HEK293 (cell line): Measurements from ENCODE around the gene BABAM1.

ENCODE experiments used
- CTCF ChIA-PET: fragments of 350-600 bp; formaldehyde crosslinking; extraction: SDS; loops from one replicate; lab custom pipeline; 2021; ENCODE audit warnings: antibody characterized with exemption; lab: Yijun Ruan, JAX
- POLR2A ChIA-PET: fragments of 300-600 bp; formaldehyde crosslinking; extraction: SDS; loops from one replicate; lab custom pipeline; 2020; ENCODE audit warnings: antibody characterized with exemption, inconsistent platforms; lab: Yijun Ruan, JAX
- H3K27ac ChIP-seq: fragments of 200-500 bp; sonication (Bioruptor generic); 2 replicates; pipeline ENCODE4 v1.5.1; 2014; ENCODE audit warnings: low read depth, low read length, control low read depth, inconsistent platforms; ENCODE audit errors: extremely low read depth
- H3K36me3 ChIP-seq, 2 experiments: fragments of 200-500 bp in 1 of 2; sonication (Bioruptor generic) in 1 of 2; 1 replicate in 1 of 2; 2 replicates in 1 of 2; pipeline ENCODE4 v1.5.1; 2014 to 2017; ENCODE audit warnings: inconsistent platforms in 2 of 2, low read length in 2 of 2; ENCODE audit not compliant: control insufficient read depth in 2 of 2, insufficient read depth in 1 of 2
- H3K4me1 ChIP-seq: fragments of 200-500 bp; sonication (Bioruptor generic); 2 replicates; pipeline ENCODE4 v1.5.1; 2014; ENCODE audit warnings: mild to moderate bottlenecking, low read length, inconsistent platforms; ENCODE audit not compliant: control insufficient read depth, insufficient read depth
- H3K4me3 ChIP-seq: 2 replicates; pipeline ENCODE4 v1.5.1; 2011; ENCODE audit warnings: low read depth, mild to moderate bottlenecking, control low read depth, low read length, moderate library complexity
- H3K9me3 ChIP-seq: fragments of 200-500 bp; sonication (Bioruptor generic); 2 replicates; pipeline ENCODE4 v1.5.1; 2014; ENCODE audit warnings: low read depth, low read length, inconsistent platforms; ENCODE audit not compliant: control insufficient read depth, insufficient read depth
- BCL11A ChIP-seq: fragments of 450-650 bp; formaldehyde crosslinking; IDR thresholded peaks from 2 replicates; pipeline ENCODE4 v1.5.1; 2016; ENCODE audit warnings: low read depth, missing biosample characterization, missing genetic modification characterization
- GLIS1 ChIP-seq: fragments of 450-650 bp; formaldehyde crosslinking; IDR thresholded peaks from 2 replicates; pipeline ENCODE4 v1.5.1; 2016; ENCODE audit warnings: missing biosample characterization, missing genetic modification characterization
- PRDM1 ChIP-seq: fragments of 450-650 bp; formaldehyde crosslinking; IDR thresholded peaks from 2 replicates; pipeline ENCODE4; 2016; ENCODE audit warnings: missing biosample characterization, missing genetic modification characterization
- SP2 ChIP-seq: fragments of 450-650 bp; formaldehyde crosslinking; IDR thresholded peaks from 2 replicates; pipeline ENCODE4 v1.5.1; 2016; ENCODE audit warnings: missing biosample characterization, missing genetic modification characterization
- SP7 ChIP-seq: fragments of 450-650 bp; formaldehyde crosslinking; IDR thresholded peaks from 2 replicates; pipeline ENCODE4 v1.5.1; 2016; ENCODE audit warnings: missing biosample characterization, missing genetic modification characterization
- YY1 ChIP-seq: fragments of 450-650 bp; formaldehyde crosslinking; IDR thresholded peaks from 2 replicates; pipeline ENCODE4 v1.5.1; 2018; ENCODE audit warnings: missing biosample characterization, missing genetic modification characterization
- ZBTB7A ChIP-seq: fragments of 450-650 bp; formaldehyde crosslinking; IDR thresholded peaks from 2 replicates; pipeline ENCODE4 v1.5.1; 2016; ENCODE audit warnings: low read depth, missing biosample characterization, missing genetic modification characterization
- ZBTB8A ChIP-seq: fragments of 450-650 bp; formaldehyde crosslinking; IDR thresholded peaks from 2 replicates; pipeline ENCODE4 v1.5.1; 2016; ENCODE audit warnings: missing biosample characterization, missing genetic modification characterization
- ZNF140 ChIP-seq: fragments of 450-650 bp; formaldehyde crosslinking; IDR thresholded peaks from 2 replicates; pipeline ENCODE4 v1.5.1; 2016; ENCODE audit warnings: missing biosample characterization, missing genetic modification characterization
- ZNF366 ChIP-seq: fragments of 450-650 bp; formaldehyde crosslinking; conservative IDR thresholded peaks from 2 replicates; pipeline ENCODE4 v1.5.1; 2016; ENCODE audit warnings: missing biosample characterization, missing genetic modification characterization
- ZNF561 ChIP-seq: fragments of 450-650 bp; IDR thresholded peaks from 2 replicates; pipeline ENCODE4 v1.5.1; 2018; ENCODE audit warnings: missing biosample characterization, missing genetic modification characterization, borderline replicate concordance
- ZNF600 ChIP-seq: fragments of 450-650 bp; formaldehyde crosslinking; IDR thresholded peaks from 2 replicates; pipeline ENCODE4 v1.5.1; 2016; ENCODE audit warnings: missing biosample characterization, missing genetic modification characterization
- ZNF623 ChIP-seq: fragments of 450-650 bp; formaldehyde crosslinking; IDR thresholded peaks from 2 replicates; pipeline ENCODE4 v1.5.1; 2016; ENCODE audit warnings: missing biosample characterization, missing genetic modification characterization
- ZNF660 ChIP-seq: fragments of 450-650 bp; IDR thresholded peaks from 2 replicates; pipeline ENCODE4 v1.5.1; 2018; ENCODE audit warnings: missing biosample characterization, mild to moderate bottlenecking, missing genetic modification characterization
- ZSCAN23 ChIP-seq: fragments of 450-650 bp; formaldehyde crosslinking; IDR thresholded peaks from 2 replicates; pipeline ENCODE4 v1.5.1; 2016; ENCODE audit warnings: missing biosample characterization, missing genetic modification characterization
- TF ChIP-seq, protein P1 (sequence below): fragments of 450-650 bp; IDR thresholded peaks from 2 replicates; pipeline ENCODE4 v1.5.1; 2018; ENCODE audit warnings: missing biosample characterization, missing genetic modification characterization
- TF ChIP-seq, protein P2 (sequence below): fragments of 450-650 bp; formaldehyde crosslinking; IDR thresholded peaks from 2 replicates; pipeline ENCODE4 v1.5.1; 2016; ENCODE audit warnings: missing biosample characterization, missing genetic modification characterization

BABAM1 gene

DNA sequence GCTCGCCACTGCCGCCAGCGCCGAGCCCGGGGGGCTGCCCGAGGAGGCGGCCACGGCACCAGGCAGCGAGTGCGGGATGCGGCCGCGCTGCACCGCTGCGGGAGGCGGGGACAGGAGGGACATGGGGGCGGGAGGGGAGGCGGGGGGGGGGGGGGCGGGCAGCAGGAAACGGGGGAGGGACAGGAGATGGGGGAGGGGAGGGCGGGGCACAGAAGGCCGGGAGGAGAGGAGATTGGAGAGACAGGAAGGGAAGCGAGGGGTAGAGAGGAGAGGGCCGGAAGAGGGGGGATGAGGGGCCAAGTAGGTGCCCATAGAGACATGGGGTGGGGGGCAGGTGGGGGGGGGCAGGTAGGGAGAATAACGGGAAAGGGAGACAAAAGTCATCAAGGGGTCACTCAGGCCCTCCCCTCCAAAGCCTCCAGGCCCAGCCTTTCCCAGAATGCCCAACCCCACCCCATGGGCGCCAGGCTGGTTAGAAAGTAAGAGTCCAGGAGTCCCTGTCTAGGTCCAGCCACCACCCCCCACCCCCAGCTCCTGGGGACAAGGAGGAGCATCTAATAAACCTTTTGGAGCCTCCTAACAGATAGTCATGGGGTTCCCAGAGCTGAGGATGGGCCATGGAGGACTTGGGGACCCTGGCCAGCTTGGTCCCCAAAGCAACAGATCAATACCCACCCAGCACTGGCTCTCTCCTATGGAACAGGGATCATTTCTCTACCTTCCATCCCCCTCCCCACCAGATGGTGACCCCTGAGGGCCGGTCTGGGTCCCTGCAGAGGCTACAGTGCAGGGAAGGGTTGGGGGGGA is 31.1 kb upstream of the BABAM1 start (continued):
- TF ChIP-seq ZNF660 (tag by site-specific recombination) (no peak), ZNF140 (tag by site-specific recombination) (no peak), ZNF561 (tag by site-specific recombination) (no peak), ZBTB7A (tag by site-specific recombination) (no peak)
- TF ChIP-seq, protein P1, sequence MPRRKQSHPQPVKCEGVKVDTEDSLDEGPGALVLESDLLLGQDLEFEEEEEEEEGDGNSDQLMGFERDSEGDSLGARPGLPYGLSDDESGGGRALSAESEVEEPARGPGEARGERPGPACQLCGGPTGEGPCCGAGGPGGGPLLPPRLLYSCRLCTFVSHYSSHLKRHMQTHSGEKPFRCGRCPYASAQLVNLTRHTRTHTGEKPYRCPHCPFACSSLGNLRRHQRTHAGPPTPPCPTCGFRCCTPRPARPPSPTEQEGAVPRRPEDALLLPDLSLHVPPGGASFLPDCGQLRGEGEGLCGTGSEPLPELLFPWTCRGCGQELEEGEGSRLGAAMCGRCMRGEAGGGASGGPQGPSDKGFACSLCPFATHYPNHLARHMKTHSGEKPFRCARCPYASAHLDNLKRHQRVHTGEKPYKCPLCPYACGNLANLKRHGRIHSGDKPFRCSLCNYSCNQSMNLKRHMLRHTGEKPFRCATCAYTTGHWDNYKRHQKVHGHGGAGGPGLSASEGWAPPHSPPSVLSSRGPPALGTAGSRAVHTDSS: no peak

DNA sequence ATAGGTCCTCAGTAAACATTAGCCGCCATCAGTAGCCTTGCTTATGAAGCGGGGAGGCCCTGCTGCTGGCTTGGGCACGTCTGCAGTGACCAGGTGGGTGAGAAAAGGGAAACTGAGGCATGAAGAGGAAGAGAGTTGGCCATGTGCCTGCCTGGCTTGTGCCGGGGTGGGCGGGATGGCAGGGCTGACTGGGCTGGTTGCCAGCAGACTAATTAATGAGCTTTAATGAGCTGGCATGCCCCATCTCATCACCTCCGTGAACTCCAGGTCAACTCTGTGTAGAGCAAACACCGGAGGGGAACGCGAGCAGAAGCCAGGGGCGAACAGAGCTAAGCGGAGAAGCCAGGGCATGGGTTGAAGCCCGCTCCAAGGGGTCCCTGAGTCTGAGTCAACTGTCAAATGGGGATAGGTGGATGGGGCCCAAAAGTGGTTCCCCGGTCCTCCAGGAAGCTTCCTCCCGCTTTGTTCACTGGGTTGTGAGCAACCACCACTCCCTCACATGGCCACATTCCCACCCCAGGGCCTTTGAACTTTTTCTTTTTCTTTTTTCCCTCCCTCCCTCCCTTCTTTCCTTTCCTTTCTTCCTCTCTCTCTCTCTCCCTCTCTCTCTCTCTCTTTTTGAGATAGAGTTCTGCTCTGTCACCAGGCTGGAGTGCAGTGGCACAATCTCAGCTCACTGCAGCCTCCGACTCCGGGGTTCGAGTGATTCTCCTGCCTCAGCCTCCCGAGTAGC is 30.3 kb upstream of the BABAM1 start:
- no peaks in the 10 kb centered on the region for H3K9me3 ChIP-seq
- H3K27ac ChIP-seq: no peak overlapping the region
- H3K4me1 ChIP-seq: peaks cover 11% of the 10 kb centered on the region
- TF ChIP-seq ZBTB8A (tag by site-specific recombination): 0 out of 2 replicates have a peak, but pooled peaks have one; percentile 14
- TF ChIP-seq ZNF600 (tag by site-specific recombination): peak; percentile 60
- TF ChIP-seq ZNF623 (tag by site-specific recombination): peak; percentile 88
- peak; percentile 89 for TF ChIP-seq PRDM1 (tag by site-specific recombination)
- TF ChIP-seq ZNF366 (tag by site-specific recombination): peak; percentile 91
- TF ChIP-seq, protein P2, sequence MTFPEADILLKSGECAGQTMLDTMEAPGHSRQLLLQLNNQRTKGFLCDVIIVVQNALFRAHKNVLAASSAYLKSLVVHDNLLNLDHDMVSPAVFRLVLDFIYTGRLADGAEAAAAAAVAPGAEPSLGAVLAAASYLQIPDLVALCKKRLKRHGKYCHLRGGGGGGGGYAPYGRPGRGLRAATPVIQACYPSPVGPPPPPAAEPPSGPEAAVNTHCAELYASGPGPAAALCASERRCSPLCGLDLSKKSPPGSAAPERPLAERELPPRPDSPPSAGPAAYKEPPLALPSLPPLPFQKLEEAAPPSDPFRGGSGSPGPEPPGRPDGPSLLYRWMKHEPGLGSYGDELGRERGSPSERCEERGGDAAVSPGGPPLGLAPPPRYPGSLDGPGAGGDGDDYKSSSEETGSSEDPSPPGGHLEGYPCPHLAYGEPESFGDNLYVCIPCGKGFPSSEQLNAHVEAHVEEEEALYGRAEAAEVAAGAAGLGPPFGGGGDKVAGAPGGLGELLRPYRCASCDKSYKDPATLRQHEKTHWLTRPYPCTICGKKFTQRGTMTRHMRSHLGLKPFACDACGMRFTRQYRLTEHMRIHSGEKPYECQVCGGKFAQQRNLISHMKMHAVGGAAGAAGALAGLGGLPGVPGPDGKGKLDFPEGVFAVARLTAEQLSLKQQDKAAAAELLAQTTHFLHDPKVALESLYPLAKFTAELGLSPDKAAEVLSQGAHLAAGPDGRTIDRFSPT (tag by site-specific recombination): peak; percentile 62; the same call in 1 of the 2 replicates
- no peak for TF ChIP-seq YY1 (tag by site-specific recombination)
- TF ChIP-seq SP7: peak; percentile 53
- 0 out of 2 replicates have a peak, but pooled peaks have one; percentile 18 for TF ChIP-seq BCL11A (tag by site-specific recombination)
- no peak for TF ChIP-seq GLIS1 (tag by site-specific recombination)
- no peak for TF ChIP-seq ZSCAN23 (tag by site-specific recombination)
- TF ChIP-seq SP2 (tag by site-specific recombination): 0 out of 2 replicates have a peak, but pooled peaks have one; percentile 12
- peaks cover 11 to 52% of the 10 kb centered on the region in 2 experiments; a peak in 2 of 3 replicates for H3K36me3 ChIP-seq
- CTCF ChIA-PET: interaction anchor here (0.5 to 1.2 kb wide), 2 partner anchors 139 to 168 kb away, joined by 3 to 4 read pairs; no protein-coding TSS in a partner anchor
- no peak overlapping the region for H3K4me3 ChIP-seq
- POLR2A ChIA-PET: interaction anchor here (1.3 to 3.5 kb wide), 3 partner anchors 11 to 30 kb away, joined by 3 to 25 read pairs (median 18); partner anchors contain the start of genes OCEL1 and USE1
